AG09309 (cell line): ENCODE results near the gene PCGF5.
A peak's percentile ranks its signal among the peaks of the same experiment; 100 is the strongest.

Experiments
- DNase-seq: peaks from one replicate; pipeline ENCODE4 v3.0.0-alpha.2; 2010; ENCODE audit warnings: low read depth
- H3K4me3 ChIP-seq: 2 replicates; pipeline ENCODE4 v1.5.1; 2011; ENCODE audit warnings: mild to moderate bottlenecking, low read depth, low read length, moderate library complexity; ENCODE audit not compliant: control insufficient read depth
- TF ChIP-seq, protein P1 (sequence below): IDR thresholded peaks from 2 replicates; pipeline ENCODE4 v1.5.1; 2011; ENCODE audit warnings: mild to moderate bottlenecking, low read depth, low read length, inconsistent platforms; ENCODE audit not compliant: insufficient read depth, control insufficient read depth; ENCODE audit errors: missing control alignments

Gene PCGF5

DNA sequence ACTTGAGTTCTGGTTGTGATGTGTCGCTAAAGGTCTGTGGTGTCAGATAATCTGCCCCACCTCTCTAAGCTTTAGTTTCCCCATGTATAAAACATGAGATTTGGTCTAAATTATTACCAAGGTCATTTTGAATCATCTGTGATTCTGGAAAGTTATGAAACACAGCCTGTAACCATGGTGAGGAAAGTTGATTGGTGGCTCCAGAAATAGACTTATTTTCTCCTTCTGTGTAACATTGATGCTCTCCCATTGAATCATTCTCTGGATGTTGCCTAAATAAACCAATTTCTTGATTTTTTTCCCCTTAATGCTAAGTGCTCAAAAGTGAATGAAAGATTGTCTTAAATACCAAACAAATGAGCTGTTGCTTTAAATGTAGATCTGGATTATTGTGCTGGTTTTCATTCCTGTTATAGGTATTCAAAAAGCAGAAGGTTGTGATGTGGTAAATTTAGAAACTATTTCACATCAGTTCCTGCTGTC lies 30.0 kb upstream of the PCGF5 start:
- no peak overlapping the region for H3K4me3 ChIP-seq
- TF ChIP-seq, protein P1, sequence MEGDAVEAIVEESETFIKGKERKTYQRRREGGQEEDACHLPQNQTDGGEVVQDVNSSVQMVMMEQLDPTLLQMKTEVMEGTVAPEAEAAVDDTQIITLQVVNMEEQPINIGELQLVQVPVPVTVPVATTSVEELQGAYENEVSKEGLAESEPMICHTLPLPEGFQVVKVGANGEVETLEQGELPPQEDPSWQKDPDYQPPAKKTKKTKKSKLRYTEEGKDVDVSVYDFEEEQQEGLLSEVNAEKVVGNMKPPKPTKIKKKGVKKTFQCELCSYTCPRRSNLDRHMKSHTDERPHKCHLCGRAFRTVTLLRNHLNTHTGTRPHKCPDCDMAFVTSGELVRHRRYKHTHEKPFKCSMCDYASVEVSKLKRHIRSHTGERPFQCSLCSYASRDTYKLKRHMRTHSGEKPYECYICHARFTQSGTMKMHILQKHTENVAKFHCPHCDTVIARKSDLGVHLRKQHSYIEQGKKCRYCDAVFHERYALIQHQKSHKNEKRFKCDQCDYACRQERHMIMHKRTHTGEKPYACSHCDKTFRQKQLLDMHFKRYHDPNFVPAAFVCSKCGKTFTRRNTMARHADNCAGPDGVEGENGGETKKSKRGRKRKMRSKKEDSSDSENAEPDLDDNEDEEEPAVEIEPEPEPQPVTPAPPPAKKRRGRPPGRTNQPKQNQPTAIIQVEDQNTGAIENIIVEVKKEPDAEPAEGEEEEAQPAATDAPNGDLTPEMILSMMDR = no peak
- peak; percentile 55 for DNase-seq

DNA sequence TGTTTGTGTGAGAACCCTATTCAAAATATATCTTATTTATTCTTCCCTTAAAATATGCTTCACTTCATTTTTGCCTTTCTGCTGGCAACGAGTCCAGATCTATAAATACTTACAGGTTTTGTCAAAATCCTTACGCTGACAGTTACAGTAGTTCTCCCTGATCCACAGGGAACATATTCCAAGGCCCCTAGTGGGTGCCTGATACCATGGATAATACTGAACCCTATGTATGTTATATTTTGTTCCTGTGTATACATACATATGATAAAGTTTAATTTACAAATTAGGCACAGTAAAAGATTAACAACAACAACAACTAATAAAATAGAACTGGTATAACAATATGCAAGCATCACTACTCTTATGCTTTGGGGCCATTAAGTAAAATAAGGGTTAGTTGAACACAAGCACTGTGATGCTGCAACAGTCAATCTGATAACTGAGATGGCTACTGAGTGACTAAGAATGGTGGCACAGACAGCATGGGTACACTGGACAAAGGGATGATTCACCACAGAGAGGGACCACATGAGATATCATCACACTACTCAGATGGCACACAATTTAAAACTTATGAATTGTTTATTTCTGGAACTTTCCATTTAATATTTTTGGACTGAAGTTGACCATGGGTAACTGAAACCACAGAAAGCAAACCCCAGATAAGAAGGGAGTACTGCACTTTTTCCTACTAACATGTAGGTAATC lies 29.4 kb upstream of the PCGF5 start:
- no peak for DNase-seq
- H3K4me3 ChIP-seq = no peak overlapping the region
- TF ChIP-seq, protein P1 = no peak

DNA sequence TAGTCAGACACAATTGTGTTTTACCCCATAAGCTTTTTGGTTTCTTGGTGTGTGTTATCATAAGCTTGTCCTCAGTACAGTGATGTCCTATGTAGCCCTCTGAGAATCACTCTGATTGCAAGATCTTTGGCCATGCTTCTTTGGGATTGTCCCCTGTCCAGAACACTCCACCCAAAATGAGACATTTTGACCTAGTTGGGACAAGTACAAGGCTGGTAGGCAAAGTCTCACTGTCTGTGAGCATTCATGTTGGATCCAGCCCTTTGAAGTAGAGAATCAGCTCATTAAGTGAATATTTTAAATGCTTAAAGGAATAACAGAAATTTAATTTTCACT lies 28.9 kb upstream of the PCGF5 start:
- TF ChIP-seq, protein P1 = no peak
- H3K4me3 ChIP-seq = no peak overlapping the region
- DNase-seq = no peak

DNA sequence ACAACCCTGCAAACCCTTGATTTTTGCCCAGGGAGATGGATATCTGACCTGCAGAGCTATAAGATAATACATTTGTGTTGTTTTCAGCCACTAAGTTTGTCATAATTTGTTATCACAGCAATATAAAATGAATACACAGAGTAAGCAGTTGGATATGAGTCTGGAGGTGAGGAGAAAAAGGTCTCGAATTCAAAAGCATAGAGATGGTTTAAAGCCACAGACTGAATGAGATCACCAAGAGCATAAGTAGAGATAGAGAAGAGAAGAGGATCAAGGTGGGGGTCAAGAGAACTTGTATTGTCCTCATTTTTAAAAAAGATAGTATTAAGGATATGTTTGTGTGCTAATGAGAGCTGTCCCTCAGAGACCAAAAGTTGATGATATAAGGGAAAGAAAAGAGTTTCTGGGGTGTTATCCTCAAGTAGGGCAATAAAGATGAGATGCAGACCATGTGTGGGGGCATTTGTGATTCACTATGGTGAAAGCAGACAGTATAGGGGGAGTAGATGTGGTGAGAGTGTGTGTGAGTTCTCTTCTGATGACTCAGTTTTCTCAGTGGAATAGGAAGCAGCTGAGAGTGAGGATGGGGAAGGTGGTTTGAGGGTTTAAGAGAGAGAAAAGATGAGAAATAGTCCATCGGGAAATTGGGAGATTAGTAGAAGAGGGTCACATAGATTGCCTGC lies 25.8 kb upstream of the PCGF5 start:
- TF ChIP-seq, protein P1 = no peak
- no peak overlapping the region for H3K4me3 ChIP-seq
- DNase-seq = no peak

GRCh38 chr10:91196268-91197048 lies 24.0 kb upstream of the PCGF5 start:
- H3K4me3 ChIP-seq = no peak overlapping the region
- no peak for DNase-seq
- TF ChIP-seq, protein P1 = no peak

DNA sequence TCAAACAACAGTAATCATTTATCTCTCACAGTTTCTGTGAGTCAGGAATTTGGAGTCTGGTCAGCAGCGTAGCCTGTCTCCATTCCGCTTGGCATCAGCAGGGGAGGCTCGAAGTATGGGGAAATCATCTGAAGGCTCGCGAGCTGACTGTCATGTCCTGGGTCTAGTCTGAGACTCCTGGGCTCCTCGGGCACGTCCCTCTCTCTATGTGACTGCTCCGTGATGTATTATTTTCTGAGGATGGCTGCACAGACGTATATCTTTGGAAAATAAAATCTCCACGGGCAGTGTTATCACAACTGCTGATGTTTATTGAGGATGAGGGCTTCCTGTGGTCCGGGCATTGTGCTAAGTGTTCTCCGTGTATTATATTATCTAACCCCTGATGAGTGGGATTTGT lies 23.3 kb upstream of the PCGF5 start:
- no peak for DNase-seq
- TF ChIP-seq, protein P1 = no peak
- no peak overlapping the region for H3K4me3 ChIP-seq
